NCI-H2196 treated with DMSO at 0.1 percent for 48 hours (cell line): ENCODE results near the gene FLT3.
"Not testable (repeated sequence)": the region's sequence is repeated elsewhere in the genome, so short reads cannot be mapped to it uniquely, and the experiment has no call there.

Source experiments
- DNase-seq: peaks from one replicate; lab custom pipeline; 2025; ENCODE audit not compliant: unreplicated experiment; lab: John Stamatoyannopoulos, UW

Gene FLT3

DNA sequence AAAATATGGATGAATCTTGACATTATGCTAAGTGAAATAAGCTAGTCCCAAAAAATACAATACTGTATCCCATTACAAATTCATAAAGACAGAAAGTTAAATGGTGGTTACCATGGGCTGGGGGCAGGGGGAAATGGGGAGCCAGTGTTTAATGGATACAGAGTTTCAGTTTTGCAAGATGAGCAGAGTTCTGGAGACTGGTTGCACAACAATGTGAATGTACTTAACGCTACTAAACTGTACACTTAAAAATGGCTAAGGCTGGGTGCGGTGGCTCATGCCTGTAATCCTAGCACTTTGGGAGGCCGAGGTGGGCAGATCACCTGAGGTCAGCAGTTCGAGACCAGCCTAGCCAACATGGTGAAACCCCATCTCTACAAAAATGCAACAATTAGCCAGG lies 1.5 kb upstream of the FLT3 start:
- DNase-seq = not testable (repeated sequence)

- DNase-seq = no peak
Observed at GRCh38 chr13:28099396-28100149, 803 bp downstream of the FLT3 start.

DNA sequence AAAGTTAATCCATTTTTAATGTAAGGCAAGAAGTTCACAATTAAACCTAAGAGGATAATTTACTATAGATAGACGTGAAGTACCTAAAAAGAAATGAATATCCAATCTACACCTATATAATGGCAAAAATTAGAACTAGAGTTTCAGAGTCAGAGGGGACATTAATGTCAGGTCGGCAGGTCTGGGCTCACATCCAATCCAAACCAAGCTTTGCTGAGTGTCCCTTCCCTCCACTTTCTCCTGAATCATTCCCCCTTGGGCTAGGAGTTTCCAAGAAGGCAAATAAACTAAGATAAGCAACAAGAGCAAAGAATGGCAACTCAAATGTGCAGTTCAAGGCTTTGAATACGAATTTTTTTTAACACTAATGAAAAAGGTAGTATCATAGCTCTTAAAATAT lies 2.9 kb downstream of the FLT3 start:
- DNase-seq = no peak

DNA sequence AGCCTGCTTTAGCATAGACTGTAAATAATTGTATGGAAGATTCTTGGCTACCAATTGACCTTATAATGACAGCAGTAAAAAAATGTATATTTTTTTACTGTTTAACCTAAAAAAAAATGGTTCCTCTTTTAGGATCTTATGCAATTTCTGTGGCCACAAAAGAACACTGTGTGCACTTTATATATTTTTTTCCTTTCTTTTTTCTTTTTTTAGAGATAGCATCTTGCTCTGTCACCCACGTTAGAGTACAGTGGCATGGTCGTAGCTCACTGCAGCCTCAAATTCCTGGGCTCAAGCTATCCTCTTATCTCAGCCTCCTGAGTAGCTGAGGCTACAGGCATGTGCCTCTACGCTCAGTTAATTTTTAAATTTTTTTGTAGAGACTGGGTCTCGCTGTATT lies 6.1 kb downstream of the FLT3 start:
- no peak for DNase-seq

GRCh38 chr13:28093881-28094280 lies 6.5 kb downstream of the FLT3 start:
- no peak for DNase-seq

DNA sequence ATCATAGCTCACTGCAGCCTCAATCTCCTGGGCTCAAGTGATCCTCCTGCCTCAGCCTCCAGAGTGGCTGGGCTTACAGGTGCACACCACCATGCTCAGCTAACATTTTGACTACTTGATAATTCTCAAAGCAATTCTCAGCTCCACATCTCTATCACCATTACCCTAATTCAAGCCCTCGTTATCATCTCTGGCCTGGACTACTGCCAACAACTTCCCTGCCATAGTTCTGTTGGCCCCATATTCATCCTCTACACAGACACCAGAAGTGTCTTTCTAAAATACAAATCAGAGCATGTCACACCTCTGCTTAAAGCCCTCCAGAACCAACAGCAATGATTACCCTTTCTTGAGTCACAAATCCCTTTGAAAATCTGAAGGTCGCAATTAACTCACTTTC lies 7.9 kb downstream of the FLT3 start:
- no peak for DNase-seq

GRCh38 chr13:28089065-28089464 lies 11.3 kb downstream of the FLT3 start:
- no peak for DNase-seq

- not testable (repeated sequence) for DNase-seq
Observed at GRCh38 chr13:28077820-28078219, 22.6 kb downstream of the FLT3 start.

DNA sequence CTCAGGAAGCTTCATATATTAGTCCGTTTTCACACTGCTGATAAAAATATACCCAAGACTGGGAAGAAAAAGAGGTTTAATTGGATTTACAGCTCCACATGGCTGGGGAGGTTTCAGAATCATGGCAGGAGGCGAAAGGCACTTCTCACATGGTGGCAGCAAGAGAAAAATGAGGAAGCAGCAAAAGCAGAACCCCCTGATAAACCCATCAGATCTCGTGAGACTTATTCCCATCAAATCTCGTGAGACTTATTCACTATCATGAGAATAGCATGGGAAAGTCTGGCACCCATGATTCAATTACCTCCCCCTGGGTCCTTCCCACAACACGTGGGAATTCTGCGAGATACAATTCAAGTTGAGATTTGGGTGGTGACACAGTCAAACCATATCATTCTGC lies 23.1 kb downstream of the FLT3 start:
- DNase-seq = no peak

DNA sequence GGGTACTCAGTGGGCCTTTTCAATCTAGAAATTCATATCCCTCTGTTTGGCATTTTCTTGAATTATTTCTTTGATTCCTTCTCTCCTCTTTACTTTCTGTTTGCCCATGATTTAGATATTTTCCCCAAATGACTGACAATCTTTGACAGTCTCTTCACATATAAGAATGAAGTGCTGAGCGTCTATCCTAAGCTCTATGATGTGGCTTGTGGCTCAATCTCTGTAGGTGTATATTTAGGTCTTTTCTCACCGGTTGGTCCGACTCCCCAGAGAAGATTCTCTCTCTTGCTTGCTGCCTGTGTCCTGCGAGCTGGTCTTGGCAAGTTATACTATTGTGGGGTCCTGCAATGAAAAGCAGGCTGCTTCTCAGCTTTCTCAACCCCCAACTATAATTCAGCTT lies 29.0 kb downstream of the FLT3 start:
- DNase-seq = no peak

DNA sequence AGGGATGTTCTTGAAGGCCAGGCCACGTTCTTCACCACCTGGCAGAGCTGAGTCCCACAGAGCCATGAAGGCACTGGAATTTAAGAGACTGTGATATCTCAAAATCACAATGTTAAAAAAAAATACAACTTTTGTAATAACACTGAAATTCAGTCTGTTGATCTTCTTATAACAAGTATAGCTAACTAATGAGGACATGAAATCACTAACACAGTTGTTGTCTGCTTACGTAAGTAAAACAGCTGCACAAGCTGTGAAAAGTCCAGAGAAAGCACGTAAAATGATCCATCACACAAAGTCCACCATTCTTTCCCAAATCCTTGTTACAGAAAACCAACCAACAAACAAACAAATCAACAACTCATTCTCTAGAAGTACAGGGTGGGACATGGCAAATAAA lies 32.9 kb downstream of the FLT3 start:
- DNase-seq = no peak

GRCh38 chr13:28058866-28059613 lies 41.3 kb downstream of the FLT3 start:
- no peak for DNase-seq

DNA sequence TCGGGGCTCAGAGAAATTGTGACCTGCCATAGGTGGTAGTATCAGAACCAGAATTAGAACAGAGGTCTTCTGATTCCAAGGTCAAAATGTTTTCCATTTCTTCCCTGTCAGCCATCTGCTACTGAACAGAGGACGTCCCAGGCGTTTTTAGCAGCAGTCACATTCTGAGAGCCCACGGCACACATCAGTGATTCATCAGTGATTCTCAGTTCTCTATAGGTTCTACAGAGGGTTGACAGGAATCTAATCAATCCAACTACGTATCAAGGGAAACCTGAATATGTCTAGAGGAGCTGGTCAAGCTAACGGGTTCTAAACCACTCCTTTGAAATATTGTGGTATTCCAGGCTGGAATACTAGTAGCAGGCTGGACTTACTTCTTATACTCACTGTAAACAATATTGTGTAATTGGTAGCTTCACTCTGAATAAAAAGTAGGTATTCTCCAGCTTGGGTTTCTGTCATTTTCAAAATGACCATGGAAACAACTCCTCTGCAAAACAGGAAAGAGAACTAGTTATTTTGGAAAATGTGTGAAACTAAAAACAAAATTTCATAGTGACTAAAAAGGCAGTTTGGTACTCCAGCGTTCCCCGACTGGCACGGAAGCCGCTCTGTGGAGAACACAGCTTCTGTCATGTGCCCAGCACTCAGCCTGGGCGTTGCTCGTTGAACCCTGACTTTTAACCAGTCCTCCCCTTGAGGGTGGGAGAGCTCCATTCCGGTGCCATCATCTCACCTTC lies 43.2 kb downstream of the FLT3 start:
- no peak for DNase-seq

DNA sequence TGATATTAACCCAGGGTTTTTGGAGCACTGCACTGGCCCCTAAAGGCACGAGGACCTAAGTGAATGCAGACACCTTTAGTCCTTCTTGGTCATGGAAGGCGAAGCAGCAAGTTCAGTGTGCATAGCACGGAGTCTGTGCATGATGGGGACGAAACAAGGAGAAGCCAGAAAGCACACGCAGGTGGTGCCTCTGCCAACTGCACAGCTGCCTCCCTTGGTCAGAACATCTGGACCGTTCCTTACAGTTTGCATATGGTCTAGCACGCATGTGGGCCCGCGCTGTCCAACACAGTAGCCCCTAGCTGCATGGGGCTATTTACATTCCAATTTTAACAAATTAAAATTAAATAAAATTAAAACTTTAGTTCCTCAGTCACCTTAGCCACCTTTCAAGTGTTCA lies 44.0 kb downstream of the FLT3 start:
- no peak for DNase-seq

GRCh38 chr13:28055357-28055756 lies 45.0 kb downstream of the FLT3 start:
- DNase-seq = no peak

DNA sequence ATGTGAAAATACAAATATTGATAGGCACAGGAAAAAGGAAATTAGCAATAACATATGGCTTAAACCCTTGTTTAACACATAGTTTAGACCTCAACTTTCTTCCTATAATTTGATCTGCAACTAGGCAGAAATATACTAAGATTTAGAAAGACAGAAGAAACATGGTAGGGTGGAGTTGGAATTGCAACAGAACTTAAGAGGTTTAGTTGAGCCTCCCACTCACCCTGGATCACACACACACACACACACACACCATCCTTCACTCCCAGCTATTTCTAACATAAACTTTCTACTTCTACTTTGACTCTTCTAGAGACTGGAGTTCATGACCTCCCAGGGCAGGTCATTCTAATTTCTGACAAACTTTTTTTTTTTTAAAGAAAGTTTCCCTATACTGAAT lies 47.4 kb downstream of the FLT3 start:
- no peak for DNase-seq

- DNase-seq = no peak
Observed at GRCh38 chr13:28049880-28050875, 50.2 kb downstream of the FLT3 start.

- DNase-seq = no peak
Observed at GRCh38 chr13:28049215-28049614, 51.2 kb downstream of the FLT3 start.

- DNase-seq = no peak
Observed at GRCh38 chr13:28048768-28049167, 51.6 kb downstream of the FLT3 start.

DNA sequence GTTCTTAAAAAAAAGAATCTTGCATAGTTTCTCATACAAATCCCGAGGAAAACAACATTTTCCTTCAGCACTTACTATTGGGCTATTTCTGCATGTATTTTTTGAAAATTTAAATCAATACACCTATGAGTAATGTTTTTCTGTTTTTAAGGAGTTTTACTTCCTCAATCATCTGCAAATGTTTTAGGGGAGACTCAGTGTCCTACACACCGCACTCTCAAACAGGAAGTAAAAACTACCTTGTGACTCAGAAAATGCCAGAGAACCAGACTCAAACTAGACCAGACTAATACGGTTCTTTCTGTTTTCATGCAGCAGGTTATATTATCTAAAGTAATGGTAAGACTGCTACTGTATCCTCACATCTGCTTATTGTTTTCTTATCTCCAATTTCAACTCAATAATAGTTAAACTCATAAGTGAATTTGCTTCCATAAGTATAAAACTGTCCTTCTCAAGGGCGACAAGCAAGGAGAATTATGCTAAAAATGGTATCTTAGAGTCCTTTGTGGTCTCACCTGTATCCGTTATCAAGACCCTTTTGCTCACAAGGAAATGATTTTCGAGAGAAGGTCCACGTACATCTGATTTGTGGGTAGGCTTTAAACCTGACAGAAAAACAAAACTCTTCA lies 52.5 kb downstream of the FLT3 start:
- no peak for DNase-seq
